Measurements from ENCODE around the gene ESYT2.

ESYT2 gene

DNA sequence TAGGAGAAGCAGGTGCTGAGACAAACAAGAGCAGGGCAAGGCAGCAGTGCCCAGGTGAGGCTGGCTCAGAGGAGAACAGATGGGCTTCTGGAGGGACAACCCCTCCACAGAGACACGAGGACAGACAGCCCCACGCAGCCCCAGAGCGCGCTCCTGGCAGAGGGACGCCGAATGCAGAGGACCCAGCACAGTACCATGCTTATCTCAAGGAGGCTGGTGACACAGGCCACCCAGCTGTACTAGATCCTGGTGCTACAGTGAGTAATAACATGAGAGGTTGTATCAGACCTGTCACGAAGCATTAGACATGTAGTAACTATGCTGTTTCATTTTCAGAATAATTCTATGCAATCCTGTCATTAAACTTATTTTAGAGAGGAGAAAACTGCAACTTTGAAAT, 64.3 kb downstream of the ESYT2 start:
- DNase-seq = no peak

DNA sequence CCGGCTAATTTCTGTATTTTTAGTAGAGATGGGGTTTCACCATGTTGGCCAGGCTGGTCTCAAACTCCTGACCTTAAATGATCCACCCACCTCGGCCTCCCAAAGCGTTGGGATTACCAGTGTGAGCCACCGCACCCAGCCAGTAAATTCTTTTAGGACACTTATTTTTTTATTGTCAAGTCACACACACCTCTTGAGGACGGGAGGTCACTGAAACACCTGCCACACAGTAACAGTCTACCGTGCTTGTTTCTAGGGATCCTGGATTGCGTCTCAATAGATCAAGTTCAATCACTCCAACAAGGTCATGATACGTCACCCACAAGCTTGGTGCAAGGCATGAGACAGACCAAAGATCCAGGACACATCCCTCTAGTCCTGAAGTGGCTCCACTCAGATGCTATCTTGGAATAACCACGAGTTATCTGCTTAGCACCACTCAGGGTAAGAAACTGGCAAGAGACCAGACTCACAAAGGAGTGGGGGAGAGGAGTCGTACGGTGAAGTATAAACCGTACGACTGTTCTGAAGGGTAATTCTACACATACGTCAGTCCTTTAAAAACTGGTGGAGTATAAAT, 65.8 kb downstream of the ESYT2 start:
- no peak for DNase-seq

DNA sequence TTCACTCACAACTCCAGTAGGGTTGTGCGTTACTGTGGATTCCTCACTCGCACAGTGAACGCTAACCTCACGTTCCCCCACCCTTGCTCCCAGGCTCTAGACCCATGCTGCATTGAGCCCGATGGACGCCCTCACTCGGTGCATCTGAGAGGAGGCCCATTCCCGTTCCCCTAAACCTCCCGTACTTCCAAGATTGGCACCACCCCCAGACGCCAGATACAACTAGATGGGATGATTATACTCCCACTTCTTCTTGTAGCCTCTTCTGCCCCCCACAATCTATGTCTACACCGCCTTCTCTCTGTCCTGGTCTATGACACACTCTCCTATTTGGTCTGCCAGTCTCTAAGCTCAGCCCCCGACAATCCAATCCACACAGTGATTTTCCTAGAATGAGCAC, 67.4 kb downstream of the ESYT2 start:
- DNase-seq = no peak

DNA sequence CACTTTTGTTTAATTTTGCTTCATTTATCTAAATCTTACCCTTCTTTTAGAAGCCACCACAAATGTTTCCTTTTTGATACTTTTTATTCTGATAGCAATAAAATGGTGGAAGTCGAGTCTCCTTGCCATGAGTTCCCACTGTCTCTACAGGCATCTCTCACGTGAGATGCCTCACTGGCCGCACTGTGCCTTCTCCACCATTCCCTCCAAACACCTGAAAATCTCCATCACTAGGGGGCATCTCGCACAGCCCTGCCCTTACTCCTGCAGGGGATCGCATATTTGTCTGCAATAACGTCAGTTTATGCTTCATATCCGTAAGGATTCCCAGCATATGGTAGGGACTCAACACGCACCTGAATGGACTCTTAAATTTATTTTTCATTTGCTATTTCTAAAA, 68.4 kb downstream of the ESYT2 start:
- DNase-seq = no peak

DNA sequence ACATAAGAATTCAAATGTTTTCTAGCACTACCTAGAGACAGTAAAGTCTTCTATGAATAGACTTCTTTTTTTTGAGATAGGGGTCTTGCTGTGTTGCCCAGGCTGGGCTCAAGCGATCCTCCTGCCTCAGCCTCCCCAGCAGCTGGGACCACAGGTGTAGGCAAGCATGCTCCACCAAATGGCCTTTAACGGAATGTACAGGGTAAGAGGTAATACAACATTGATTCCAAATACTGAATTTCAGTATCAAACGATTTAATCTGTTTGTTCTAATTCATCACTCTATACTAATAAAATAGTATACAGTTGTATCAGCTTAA, 68.9 kb downstream of the ESYT2 start:
- DNase-seq = no peak

DNA sequence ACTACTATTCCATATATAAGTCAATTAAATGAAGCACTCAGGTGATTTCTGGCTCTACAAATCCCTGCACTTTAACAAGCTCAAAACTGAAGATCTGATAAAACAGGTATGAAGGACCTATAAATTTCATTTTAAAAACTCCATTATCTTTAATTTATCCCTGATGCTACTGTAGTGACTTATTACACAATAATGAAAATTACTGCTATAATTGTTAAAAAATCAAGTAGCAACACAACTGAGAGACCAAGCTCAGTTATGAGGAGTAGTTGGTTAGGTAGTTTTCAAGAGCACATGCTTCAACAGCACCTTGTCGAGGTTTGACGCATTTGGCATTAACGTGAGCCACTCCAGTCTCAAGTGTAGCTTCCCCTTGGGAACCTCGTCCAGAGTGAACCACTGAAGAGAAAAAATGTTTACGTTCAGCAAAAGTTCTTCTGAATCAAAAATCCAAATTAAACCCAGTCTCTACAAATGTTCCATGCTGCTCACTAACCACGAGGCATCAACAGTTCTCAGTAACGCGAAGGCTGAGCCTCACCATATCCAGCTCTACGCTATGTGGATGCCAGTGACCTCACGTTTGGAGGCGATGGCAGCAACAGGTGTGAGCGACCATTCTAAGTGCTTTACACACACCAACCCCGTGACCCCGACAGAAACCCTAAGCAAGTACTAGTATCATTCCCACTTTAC, 69.4 kb downstream of the ESYT2 start:
- no peak for DNase-seq

DNA sequence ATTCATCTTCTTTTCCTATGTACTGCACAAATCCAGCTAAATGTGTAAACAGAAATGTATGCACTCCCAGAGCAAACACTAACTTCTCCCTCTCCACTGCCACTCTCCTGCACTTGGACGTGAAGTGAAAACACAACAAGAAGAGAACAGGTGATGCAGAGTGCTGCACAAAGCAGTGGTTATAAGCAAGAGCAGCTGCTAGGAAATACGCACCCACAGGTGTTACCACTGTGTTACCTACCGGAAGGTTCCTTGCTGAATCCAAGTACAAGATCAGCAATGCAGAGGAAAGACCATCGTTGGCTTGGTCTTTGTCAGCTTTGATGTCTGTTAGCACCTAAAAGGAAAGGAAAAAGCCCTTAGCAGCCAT, 70.1 kb downstream of the ESYT2 start:
- DNase-seq = no peak

DNA sequence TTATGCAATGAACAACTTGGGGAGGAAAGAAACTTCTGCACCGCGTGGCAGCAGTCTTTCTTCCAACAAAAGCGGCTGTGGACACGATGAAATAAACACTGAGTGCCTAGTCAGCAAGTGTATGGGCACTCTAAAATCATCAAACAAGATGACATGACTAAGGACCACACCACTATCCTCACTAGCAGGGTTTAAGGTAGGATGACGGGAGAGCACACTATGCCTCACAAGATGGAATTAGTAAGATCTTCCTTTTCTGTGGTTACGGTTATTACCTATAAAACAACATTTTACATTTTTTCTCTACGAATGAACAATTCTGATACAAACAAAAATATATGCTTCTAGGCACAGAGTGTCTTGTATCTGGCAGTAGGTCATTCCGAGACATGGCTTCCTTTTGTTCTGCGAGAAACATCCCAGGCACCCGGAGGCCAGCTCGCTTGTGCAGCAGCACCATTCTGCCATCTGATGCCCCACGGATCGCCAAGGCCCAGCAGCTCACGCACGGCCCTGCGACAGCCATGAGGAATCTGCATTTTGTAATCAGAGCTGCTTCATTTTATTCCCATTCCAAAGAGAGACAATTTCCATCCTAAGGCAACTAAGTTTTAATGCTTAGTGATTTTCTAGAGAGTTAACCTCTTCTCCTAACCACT, 70.6 kb downstream of the ESYT2 start:
- no peak for DNase-seq

DNA sequence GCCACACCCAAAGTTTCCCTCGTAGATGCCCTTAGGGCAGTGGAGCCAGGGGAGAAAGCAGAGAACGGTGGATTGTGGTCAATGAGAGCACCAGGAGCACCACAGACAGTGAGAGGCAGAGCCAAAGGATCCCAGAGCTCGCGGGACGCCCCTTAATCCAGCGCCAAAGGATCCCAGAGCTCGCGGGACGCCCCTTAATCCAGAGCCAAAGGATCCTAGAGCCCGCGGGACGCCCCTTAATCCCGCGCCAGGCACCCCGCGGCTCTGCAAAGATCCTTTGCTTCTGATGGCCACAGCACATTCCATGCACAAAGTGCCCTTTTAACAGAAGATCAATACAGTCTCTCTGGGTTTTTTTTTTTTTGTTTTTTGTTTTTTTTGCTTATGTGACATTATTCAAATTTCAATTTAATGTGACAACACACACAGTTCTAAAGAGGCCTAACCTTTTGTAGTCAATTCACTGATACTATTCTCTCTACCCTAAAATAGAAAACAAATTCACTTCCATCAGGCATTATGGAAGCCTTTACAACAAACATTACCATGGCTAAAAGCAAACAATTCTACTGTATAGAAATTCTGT, 71.8 kb downstream of the ESYT2 start:
- no peak for DNase-seq

DNA sequence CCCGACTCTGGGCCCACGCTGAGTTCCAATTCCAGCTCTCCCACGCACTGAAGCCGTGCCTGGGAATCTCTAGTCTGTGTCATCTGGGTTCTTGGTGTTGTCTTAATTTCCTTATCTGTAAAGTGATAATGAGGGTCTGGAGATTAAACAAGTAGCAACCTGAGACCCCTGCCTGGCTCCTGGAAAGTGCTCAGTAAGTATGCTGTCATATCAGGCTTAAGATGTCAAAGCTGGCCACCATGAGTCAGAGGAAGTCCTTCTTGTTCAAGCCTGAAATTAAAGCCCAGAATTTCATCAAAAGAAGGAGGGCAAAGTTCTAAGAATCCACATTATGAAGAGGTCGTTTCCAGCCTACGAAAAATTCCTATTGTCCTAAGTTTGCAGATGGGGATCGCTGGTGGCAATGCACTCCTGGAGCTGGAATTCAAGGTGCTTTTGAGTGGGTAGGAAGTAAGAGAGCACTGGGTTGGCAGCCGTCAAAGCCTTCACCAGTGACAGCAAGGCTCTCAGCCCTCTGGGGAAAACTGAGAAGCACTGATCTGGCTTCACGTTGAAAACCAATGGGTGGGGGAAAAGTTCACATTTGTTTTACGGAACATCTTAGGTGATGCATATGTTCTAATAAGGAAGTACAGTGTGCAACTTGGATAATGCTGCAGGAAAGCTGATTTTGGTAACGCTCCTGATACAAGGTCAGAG, 74.4 kb downstream of the ESYT2 start:
- DNase-seq = no peak

DNA sequence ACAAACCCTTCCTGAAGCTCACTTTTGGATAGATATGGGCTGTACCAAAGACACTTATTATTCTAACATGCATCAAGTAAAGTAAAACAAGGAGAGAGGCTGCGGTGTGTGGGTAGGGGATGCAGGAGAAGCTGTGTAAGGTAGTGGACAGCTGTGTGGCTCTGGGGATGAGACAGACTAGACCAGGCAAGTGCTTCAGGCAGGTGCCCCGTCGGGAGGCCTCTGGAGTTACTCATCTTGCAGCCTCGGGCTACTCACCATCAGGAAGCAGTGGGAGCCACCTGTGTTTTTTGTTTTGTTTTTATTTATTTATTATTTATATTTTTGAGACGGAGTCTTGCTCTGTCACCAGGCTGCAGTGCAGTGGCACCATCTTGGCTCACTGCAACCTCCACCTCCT, 75.4 kb downstream of the ESYT2 start:
- DNase-seq = no peak

DNA sequence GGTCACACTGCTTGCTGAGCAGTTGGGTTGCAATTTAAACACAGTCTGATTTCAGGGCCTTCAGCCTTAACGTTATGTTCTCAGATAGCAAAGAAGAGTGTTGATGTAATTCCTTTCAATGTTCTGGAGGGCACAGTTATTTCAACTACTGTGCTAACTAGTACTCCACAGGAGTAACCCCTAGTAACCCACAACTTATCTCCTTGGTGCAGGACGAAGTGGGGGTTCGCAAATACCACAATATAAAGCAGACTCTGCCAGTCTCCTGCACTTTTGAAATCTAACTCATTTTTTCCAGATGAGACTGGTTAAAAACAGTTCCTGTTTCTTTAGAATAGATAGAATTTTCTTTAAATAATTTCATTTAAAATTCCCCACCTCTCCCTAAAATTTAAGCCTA, 77.6 kb downstream of the ESYT2 start:
- DNase-seq = no peak

DNA sequence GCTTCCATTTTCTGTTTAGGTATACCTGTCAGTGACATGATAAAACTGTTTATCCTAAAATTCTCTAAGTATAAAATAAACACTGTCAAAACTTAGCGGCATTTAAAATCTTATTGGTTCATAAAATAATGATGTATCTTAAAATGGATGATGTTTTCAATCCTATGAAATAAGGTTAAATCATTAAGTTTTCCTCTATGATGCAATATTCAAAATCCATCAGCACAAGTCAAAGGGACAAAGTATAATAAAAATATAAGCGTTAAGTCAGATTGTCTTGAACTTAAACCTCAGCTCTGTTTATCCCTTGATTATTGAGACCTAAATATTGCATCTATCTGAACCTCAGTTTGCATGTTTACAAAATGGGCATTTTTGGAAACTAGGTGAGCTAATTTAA, 78.1 kb downstream of the ESYT2 start:
- no peak for DNase-seq

DNA sequence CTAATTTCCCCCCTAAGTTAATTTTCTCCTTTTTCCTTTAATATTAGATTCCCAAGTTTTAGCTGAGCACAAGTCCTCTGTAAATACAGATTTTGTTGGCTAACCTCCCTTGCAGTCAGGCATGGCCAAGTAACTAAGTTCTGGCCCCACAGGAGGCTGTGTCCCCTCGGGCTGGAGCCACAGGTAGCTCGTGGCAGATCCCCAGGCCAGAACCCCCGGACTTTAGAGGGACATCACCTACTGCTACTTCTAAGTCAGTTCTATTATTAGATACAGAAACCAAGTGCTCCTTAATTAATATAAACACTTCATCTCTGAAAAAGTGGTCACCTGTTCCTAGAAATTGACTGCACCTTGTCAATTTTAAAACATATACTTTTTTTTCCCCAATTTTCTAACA, 78.6 kb downstream of the ESYT2 start:
- no peak for DNase-seq

DNA sequence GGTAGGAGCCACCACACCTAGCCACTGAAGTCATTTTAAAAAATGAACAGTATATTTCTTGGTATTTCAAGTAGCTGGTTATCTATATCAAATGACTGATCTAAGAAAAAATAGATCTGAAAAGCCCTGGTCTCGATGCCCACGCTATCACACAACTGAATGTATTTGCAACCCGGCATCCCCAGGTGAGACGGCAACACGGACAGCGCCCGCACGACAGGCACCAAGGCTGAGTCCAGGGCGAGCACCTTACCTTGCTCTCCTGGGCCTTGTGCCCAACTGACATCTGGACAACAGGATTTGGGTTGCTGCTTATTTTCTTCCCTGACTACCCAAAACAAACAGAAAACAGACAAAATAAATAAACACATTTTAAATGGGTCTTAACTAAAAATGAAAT, 79.9 kb downstream of the ESYT2 start:
- no peak for DNase-seq

DNA sequence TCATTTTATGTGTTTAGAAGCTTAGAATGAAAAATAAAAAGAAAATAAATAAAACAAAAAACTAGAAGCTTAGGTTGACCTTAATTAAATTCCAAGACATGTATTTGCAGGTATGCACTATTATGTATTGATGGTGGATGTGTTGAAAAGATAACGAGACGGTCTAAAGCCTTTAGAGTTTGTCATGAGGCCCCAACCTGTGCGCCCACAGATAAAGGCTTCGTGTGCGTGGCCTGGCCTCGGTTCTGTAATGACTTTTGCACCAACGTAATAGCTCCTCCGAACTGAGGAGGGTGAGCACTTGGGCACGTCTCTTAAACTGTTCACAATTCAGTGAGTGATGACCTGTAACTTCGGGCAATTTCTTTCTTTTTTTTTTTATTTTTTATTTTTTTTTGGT, 81.0 kb downstream of the ESYT2 start:
- no peak for DNase-seq

DNA sequence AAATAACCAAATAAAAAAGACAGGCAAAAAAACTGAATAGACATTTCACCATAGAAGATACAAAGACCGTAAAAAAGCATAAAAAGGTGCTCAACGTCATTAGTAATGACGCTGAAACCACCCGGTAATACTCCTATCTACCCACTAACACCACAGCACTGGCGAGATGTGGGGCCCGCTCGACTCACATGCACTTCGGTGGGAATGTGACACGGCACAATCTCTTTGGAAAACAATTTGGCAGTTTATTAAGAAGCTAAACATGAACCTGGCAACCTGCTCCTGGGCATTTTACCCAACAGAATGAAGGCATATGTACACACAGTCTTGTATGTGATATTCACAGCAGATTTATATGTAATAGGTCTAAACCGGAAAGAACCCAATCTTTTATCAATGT, 81.9 kb downstream of the ESYT2 start:
- DNase-seq = no peak

DNA sequence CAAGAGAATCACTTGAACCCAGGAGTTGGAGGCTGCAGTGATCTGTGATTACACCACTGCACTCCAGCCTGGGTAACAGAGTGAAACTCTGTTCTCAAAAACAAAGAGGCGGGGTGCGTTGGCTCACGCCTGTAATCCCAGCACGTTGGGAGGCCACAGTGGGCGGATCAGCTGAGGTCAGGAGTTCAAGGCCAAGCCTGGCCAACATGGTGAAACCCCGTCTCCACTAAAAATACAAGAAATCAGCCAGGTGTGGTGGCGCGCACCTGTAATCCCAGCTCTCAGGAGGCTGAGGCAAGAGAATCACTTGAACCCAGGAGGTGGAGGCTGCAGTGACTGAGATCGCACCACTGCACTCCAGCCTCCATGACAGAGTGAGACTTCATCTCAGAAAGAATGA, 82.4 kb downstream of the ESYT2 start:
- DNase-seq = no peak

DNA sequence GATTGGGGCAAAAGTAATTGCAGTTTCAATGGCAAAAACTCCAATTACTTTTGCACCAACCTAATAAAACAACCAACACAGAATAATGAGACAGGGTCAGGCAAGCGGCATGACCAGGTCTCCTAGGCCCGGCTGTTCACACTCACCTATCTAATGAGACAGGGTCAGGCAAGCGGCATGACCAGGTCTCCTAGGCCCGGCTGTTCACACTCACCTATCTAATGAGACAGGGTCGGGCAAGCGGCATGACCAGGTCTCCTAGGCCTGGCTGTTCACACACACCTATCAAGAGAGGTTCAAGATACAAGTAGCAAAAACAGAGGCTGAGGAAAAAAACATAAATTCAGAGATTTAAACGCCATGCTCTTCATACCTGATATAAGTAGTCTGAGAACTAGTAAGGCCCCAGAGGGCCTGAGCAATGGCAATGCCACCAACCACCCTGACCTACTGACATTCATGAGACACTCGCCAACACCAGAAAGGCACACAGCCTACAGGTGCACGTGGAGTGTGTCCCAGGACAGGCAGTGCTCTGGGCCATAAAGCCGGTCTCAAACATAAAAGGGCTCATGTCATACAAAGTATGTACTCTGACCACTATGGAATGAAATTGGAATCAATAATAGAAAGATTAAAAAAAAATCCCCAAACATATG, 84.1 kb downstream of the ESYT2 start:
- no peak for DNase-seq

DNA sequence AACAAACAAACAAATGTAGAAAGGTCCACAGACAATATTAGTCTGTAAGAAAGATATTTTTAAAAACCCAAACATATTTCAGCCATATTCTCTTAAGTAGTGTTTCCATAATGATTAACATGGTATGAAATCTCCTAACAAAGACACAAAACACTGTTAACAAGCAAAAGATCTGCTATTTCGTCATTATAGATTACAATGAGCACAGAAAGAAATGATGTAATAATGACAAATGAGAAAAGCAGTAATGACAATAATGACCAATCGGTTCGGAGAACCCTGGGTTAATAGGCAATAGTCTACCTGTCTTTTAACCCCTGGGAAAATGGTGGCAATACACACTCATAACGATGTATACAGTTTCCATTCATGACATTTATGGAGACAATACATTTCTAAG, 85.2 kb downstream of the ESYT2 start:
- DNase-seq = no peak

DNA sequence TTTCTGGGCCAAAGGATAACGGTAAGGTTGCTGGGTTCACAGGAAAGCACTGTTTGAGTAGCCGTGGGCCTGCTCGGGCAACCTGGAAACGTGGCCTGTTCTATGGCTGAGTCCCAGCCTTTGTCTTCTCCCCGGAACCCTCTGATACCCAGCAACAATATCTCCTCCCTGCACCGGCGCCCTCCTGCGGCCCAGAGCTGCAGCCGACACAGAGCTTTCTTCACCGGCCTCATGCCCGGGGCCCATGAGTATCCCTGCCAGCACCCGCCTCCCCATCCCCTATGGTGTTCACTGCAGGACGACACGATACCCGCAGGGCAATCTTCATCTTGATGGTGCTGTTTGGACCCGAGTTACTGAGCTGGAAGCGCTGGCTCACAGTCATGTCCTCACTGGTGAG, 86.1 kb downstream of the ESYT2 start:
- no peak for DNase-seq

DNA sequence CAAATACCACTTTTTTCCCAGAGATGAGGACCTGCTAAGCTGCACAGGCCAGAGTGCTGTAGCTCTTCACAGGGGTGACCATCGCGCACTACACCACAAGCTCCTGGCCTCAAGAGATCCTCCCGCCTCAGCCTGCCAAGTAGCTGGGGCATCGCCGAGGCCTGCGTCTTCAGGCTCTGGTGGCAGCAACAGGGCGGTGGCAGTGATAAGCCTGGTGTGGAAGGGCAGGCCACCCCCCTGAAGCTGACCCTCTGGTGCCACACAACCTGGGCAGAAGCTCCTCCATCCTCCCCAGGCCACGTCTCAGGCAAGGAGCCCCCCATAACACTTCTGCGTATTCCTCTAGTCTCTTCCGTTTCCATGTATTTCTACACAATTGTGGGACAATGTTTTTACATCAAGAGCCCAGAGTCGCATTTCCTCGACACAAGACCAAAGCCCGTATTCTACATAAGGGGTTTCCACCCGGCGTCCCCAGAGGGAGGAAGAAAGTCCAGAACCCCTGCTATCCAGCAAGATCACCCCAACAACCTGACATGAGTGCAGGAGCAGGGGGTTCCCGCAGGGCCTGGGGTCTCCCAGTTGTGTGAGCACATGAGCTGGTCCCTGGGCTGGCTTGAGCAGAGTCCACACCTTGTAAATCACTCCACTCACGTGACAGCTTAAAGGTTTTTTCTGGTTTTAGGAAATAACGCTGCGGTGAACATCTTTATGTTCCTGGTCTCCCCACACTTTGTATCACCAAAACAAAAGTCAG, 87.1 kb downstream of the ESYT2 start:
- DNase-seq = no peak

DNA sequence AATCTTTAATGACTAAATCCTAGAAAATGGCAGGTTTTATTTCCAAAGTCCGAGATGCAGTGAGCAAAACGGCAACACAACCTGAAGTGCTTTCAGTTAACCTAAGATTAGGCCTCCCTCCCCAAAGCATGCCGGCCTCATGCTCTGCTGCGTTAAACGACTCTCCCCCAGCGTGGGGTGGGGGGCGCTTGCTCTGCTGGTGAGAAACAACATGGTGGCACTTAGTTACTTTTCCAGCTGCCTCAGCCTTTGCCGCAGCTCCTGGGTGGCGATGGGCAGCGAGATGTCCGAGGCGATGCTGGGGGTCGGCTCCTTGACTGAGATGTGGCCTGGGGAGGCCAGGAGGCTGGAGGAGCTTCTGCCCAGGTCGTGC, 88.0 kb downstream of the ESYT2 start:
- no peak for DNase-seq

Measured in GDM1 (cell line).